MM.1S (cell line): ENCODE measurements around the gene PDRG1.

Source experiments
- EZH2 ChIP-seq: fragments of 300-600 bp; sonication (generic); optimal IDR thresholded peaks from 2 replicates; pipeline ENCODE3; 2017; ENCODE audit warnings: low read depth, mild to moderate bottlenecking, antibody characterized with exemption, low read length, mixed read lengths
- EZH2phosphoT487 ChIP-seq: fragments of 300-600 bp; sonication (generic); IDR thresholded peaks from 2 replicates; pipeline ENCODE4 v1.6.1; 2018; ENCODE audit warnings: antibody characterized with exemption, low read length
- TF ChIP-seq, protein P1 (sequence below): fragments of 300-600 bp; sonication (generic); IDR thresholded peaks from 2 replicates; pipeline ENCODE4 v1.5.1; 2016; ENCODE audit warnings: antibody characterized with exemption, low read length, mixed read lengths

DNA sequence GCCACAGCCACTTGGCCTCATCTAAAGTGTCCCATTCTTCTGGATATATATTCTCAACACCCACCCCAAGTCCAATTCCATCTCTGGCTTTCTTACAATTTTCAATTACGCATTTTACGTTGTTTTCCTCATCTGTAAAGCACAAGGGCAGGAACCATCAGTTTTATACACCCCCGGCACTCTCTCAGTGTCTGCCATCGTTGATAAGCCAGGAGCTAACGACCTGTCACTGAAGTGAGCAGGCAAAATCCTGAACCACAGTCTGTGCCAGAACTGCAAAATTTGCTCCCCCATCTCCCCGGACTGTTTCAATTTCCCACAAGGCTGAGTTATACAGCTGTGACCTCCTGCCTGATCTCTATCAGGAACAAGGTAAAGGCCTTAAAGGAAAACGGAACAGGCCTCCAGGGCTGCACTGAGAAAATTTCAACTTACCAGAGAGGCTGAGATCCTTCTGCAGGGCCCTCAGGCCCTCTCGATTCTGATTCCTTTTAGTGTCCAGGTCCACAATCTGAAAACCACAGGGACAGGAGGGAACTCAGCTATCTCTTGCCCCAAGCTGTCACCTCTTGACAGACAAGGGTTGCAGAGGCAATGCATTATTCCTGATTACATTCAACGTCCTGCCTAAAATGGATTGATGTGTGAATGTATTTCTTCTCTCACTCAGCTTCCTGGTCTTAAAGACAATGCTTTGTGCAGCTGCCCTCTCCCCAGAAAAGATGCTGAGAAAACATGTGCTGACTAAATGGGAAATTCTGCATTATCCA lies 1.8 kb downstream of the PDRG1 start:
- TF ChIP-seq, protein P1, sequence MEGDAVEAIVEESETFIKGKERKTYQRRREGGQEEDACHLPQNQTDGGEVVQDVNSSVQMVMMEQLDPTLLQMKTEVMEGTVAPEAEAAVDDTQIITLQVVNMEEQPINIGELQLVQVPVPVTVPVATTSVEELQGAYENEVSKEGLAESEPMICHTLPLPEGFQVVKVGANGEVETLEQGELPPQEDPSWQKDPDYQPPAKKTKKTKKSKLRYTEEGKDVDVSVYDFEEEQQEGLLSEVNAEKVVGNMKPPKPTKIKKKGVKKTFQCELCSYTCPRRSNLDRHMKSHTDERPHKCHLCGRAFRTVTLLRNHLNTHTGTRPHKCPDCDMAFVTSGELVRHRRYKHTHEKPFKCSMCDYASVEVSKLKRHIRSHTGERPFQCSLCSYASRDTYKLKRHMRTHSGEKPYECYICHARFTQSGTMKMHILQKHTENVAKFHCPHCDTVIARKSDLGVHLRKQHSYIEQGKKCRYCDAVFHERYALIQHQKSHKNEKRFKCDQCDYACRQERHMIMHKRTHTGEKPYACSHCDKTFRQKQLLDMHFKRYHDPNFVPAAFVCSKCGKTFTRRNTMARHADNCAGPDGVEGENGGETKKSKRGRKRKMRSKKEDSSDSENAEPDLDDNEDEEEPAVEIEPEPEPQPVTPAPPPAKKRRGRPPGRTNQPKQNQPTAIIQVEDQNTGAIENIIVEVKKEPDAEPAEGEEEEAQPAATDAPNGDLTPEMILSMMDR = no peak
- TF ChIP-seq EZH2 (no peak), EZH2phosphoT487 (no peak)
